ENCODE data around the gene SARDH.

The SARDH gene

DNA sequence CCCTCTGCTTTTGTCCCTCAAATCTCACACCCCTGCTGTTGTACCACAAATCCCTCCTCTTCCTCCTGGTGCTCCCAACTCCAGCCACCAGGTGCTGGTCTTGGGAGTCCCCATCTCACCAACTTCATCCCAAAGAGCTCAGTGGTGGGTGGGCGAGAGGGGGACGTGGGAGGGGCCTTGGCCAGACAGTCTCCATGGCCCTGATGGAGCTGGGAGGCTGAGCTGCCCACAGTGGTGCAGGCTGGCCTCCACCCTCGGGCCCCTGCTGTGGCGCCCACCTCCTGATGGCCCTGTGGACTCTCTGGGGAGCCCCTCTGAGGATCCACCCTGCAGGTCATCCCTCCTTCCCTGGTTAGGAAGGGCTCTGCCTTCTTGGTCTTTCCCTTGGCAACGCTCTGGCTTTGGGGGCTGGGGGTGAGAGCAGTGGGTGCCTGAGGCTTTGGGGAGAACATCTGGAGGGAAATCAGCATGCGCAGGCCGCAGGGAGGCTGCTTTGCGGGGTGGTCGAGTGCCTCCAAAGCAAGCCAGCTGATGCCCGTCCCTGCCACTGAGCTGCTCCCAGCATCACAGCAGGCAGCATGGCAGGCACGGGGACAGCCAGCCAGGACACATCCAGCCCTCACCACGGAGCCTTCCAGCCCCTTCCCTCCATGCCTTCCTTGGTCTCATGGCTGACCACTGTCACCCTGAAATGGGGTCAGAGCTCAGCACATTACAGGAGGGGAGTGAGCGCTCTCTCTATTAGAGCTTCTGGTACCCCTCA is 121.3 kb downstream of the SARDH start:
- no peak for TF ChIP-seq CTCF (IDR thresholded peaks at IDR 0.05)
- Histone ChIP-seq H3K4me3 (no peak overlapping the region), H3K27ac (no peak overlapping the region)
- DNase-seq (ENCODE audit: low spot score) = no peak

DNA sequence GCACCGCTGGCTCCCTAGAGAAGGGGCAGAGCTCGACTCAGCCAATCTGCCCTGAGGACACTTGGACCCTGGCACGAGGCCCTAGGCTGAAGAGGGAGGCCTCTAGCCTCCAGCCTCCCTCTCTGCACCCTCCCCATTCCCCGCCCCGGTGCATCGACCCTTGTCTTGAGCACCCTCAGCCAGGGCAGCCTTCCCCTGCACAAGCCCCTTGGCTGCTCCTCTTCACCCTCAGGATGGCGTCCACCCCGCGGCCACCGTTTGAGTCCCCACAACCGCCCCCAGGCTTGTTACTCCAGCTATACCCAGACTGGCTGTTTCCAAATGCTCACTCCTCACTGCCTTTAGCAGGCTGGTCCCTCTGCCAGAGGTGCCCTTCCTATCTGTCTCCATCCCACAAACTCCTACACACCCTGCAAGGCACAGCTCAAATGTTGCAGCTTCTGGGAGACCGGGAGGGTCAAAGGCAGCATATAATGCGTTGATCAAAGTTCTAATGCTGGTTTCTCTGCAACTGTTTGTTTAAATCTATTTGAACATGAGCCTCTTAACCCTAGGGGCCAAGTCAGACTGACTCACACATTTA is 122.5 kb downstream of the SARDH start:
- TF ChIP-seq CTCF (IDR thresholded peaks at IDR 0.05) = no peak
- no peak overlapping the region for H3K27ac ChIP-seq
- H3K4me3 ChIP-seq = no peak overlapping the region
- DNase-seq (ENCODE audit: low spot score) = no peak

DNA sequence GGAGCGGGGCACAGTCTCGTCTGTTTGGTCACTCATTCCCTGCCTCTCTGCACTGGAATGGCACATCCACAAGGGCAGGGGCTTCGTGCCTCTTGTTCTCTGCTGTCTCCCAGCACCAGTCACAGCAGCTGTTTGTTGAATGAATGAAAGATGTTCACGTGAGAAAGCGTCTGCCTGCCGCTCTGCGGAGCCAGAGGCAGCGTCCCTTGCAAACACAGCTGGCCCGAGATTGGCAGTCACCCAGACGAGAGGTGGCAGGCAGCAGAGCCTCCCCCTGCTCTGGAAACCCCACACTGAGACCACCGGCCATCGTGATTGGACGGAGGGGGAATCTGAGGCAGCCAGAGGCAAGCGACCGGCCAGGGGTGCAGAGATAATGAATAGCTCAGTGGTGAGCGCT is 123.0 kb downstream of the SARDH start:
- no peak for DNase-seq (ENCODE audit: low spot score)
- no peak for TF ChIP-seq CTCF (IDR thresholded peaks at IDR 0.05)
- Histone ChIP-seq H3K4me3 (no peak overlapping the region), H3K27ac (no peak overlapping the region)

- Histone ChIP-seq H3K27ac (no peak overlapping the region), H3K4me3 (no peak overlapping the region)
- no peak for DNase-seq (ENCODE audit: low spot score)
- no peak for TF ChIP-seq CTCF (IDR thresholded peaks at IDR 0.05)
Measured at GRCh38 chr9:133614678-133615077, 123.5 kb downstream of the SARDH start.

- H3K4me3 ChIP-seq = no peak overlapping the region
- TF ChIP-seq CTCF (IDR thresholded peaks at IDR 0.05) = no peak
- H3K27ac ChIP-seq = no peak overlapping the region
- DNase-seq (ENCODE audit: low spot score) = no peak
Measured at GRCh38 chr9:133614056-133614455, 124.1 kb downstream of the SARDH start.

Measured in coronary artery (tissue), 2 donors.